Bone marrow (tissue), 2 donors: Measurements from ENCODE around the gene MEIOC.
"Not testable (repeated sequence)": the region's sequence is repeated elsewhere in the genome, so short reads cannot be mapped to it uniquely, and the experiment has no call there.

ENCODE experiments used
- DNase-seq, 2 donors: peaks; one replicate each; lab custom pipeline; 2025; lab: John Stamatoyannopoulos, UW

Gene MEIOC

DNA sequence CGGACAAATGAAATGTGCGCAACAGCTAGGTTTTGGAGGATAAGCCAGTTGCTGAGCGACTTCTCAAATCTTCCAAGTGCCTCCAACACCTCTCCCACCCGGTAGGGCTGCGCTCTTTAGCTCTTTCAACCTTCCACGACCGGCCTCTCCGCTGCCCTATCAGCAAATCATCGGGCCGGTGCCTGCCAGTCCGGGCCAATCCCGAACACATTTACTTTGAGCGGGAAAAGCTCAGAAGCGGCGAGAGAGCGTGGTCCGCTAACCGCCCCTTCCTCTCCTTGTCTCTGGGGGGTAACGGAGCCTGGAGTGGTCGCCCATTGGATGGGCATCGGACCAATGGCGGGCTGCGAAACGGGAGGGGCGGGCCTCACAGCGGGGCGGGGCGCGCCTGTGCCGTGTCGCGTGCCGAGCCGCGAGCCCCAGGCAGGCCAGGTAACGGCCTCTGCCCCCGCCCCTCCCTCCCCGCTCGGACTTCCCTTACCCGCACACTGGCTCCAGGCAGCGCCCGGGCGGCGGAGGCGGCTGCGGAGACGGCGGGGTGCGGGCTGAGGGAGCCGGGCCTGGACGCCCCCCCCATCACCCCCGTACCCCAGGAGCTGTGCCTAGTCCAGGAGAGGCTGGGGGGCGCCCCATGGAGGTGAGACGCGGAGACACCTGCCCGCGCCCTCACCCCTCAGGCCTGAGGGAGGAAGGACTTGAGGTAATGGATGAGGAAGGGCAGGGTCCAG, at the start of gene MEIOC:
Gene MEIOC, plus strand, starts transcription at position 486 of the 728 bp plus-strand sequence. Its CDS starts 146 bp downstream, at position 632.
- DNase-seq: no peak

GRCh38 chr17:44606658-44607057, 49.6 kb upstream of the MEIOC start:
- no peak for DNase-seq

GRCh38 chr17:44607836-44608690, 48.2 kb upstream of the MEIOC start:
- no peak for DNase-seq

- DNase-seq: no peak
These were observed 47.4 kb upstream of the MEIOC start for GRCh38 chr17:44608727-44609435.

- DNase-seq: no peak
These were observed 45.9 kb upstream of the MEIOC start for GRCh38 chr17:44610331-44610730.

DNA sequence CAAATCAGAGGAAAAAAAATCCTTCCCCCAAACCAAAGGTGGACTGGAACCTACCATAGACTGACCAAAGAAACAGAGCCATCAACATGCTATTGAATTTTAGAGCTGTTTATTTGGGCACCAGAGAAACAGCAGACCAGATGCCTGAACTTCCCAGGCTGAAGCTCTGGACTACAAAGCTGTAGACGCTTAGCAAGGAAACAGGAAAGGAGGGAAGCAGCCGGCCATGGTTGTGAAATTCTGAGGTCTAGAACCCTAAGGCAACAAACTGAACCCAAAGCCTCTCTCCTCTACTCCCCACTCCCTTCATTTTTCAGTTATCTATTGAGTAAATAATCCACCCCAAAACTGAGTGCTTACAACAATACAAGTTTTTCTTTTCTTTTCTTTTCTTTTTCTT, 45.4 kb upstream of the MEIOC start:
- DNase-seq: peak in 1 of 2 donors; percentile 86

DNA sequence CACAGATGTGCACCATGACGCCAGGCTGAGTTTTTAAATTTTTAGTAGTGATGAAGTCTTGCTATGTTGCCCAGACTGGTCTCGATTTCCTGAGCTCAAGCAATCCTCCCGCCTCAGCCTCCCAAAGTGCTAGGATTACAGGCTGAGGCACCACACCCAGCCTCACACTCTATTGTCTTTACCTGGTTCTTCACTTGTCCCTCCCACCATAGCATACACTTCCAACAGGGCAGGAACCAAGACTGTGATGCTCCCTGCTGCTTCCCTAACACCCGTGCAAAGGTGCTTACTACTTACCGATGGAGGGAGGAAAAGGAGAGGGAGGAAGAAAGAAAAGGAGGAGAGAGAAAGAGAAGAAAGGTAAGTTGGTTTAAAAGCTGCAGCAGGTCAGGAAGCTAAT, 41.4 kb upstream of the MEIOC start:
- no peak for DNase-seq

GRCh38 chr17:44618652-44619051, 37.6 kb upstream of the MEIOC start:
- not testable (repeated sequence) for DNase-seq

GRCh38 chr17:44623070-44623725, 33.1 kb upstream of the MEIOC start:
- DNase-seq: no peak

DNA sequence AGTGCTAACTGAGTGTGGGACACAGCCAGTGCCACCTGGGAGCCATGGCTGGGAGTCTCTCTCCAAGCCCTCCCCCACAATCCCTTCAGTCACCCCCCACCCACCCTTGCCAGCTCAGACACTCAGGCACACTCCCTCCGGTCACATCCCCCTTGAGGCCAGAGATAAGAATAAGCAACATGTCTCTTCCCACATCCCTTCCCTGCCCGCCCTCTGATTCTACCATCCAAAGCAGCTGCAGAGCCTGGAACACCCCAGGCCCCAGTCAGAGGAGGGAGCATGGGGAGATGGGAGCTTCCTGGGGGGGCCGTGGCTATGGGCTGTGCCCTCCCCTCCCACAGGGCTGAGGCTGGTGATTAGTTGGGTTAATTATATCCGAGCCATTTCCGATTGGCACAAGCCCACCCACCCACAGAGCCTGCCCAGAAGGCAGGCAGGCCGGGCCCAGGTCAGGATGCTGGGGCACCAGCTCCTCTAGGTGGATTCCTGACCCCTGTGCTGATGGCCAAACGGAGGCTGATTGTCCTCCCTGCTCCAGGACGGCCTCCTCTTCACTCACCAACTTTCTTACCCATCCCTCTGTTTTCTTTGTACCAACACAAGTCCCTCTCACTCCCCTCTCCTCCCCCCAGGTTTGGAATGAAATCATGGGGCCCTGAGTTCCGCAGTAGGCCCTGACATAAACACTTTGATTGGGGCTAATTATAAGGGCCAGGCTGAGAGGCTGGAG, 28.6 kb upstream of the MEIOC start:
- DNase-seq: no peak

DNA sequence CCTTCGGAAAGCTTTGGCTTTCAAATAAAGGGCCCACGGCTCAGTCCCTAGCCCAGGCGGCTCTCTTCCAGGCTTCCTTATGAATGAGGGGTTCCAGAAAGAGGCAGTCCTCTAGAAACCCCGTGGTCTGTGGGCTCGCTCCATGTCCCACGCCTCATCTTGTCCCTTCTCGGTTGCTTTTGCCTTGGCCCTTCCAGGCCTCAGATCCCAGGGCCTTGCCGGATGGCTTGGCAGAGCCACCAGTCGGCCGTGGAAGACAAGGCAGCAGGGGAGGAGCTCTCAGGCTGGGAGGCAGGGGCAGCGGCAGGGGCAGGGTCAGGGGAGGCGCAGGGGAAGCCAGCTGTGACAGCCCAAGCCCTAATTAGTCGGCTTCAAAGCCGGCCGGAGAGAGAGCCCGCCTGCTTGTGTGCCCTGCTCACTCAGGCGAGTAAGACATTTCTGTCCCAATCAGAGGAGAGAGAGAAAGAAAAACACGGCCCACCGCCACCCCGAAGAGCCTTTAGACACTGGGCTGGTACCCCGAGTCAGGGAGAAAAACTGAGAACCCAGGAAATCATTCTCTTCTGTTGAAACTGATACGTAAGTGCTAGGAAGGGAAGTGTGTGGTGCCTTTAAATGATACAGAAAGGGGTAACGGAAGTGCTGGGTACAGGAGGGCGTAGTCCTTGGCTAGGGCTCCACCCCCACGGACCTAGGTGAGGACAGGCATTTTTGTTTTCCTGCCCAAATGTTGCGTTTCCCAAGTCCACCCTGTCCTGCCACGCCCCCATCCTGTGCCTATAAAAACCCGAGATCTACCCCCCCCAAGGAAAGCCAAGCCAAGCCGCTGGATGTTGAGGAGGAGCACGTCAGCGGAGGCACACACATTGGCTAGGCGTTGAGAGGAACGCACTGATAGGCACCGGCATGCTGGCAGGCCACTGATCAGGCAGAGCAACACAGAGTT, 27.8 kb upstream of the MEIOC start:
- peak in 1 of 2 donors; percentile 30 for DNase-seq

DNA sequence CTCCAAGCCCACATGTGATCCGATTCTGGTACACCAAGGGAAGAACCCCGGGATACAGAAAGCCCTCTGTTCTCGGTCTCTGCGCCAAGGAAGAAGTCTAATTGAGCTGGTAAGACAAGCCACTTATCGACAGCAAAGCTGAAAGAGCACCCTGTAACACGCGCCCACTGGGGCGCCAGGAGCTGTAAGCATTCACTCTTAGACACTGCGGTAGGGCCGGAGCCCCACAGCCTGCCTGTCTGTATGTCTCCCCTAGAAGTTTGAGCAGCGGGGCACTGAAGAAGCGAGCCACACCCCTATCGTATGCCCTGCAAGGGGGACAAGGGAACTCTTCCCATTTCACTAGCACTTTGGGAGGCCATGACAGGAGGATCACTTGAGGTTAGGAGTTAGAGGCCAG, 27.0 kb upstream of the MEIOC start:
- DNase-seq: no peak

DNA sequence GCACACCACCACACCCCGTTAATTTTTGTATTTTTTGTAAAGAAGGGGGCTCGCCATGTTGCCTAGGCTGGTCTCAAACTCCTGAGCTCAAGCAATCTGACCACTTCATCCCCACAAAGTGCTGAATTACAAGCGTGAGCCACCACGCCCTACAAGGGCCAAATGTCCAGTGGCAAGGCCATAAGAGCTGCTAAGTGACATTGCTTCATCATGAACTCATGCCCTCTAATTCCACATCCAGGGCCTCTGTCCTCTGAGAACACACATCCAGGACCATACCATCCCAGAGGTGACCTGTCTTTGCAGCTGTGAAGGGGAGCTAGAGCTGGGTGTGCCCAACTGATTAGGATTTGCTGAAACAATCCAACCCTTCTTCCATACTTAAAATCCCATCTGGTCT, 25.6 kb upstream of the MEIOC start:
- DNase-seq: no peak

DNA sequence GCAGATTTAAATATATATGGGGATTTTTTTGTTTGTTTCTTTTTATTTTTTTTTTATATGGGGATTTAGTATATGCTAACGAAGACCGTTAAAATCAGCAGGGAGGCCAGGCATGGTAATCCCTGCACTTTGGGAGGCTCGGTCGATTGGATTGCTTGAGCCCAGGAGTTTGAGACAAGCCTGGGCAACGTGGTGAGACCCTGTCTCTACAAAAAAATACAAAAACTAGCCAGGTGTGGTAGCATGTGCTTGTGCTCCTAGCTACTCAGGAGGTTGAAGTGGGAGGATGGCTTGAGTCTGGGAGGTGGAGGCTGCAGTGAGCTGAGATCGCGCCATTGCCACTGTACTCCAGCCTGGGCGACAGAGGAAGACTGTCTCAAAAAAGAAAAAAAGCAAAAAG, 22.3 kb upstream of the MEIOC start:
- DNase-seq: no peak

DNA sequence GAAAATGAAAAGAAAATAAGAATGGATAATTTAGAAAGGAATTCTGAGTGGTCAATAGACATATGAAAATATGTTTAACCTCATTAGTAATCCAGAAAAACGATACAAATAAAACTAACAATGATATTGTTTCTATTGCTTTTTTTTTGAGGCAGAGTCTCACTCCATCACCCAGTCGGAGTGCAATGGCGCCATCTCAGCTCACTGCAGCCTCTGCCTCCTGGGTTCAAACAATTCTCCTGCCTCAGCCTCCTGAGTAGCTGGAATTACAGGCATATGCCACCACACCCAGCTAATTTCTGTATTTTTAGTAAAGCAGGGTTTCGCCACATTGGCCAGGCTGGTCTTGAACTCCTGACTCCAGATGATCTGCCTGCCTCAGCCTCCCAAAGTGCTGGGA, 21.9 kb upstream of the MEIOC start:
- DNase-seq: not testable (repeated sequence)

- DNase-seq: peak in 1 of 2 donors; percentile 37
These were observed 19.7 kb upstream of the MEIOC start for GRCh38 chr17:44636562-44636961.

DNA sequence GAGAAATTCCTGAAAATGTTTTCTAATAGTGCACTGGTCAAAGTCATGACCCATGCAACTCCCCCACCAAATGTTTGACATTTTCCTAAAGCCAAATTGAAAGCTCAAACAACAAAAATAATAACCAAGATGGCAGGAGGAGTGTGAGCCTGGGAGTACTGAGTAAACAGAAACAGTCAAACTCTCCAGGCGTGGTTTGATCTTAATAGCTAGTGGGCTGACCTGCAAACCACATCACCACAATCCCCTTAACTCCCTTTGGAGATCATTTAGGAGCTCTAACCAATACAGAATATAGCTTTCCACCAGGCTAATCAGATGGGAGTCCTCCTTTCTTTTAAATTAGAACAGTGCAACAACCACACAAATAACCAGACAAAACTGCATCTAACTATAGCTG, 19.2 kb upstream of the MEIOC start:
- no peak for DNase-seq

DNA sequence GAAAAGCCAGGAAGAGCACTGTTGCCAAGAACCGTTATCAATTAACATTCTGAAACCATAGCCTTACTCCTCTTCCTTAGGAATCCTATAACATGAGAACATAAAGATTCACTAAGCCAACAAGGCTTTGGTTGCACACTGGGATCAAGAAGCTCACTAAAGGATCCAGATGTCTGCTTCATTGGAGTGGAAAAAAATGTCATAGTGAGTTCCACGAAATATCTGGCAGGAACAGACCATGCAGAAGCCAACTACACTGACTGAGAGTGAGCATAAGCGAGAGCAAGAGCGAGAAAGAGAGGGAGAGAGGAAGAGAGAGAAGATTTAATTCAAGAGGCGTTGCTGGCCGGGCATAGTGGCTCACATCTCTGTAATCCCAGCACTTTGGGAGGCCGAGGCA, 13.4 kb upstream of the MEIOC start:
- DNase-seq: no peak

- DNase-seq: no peak
These were observed 10.9 kb upstream of the MEIOC start for GRCh38 chr17:44645341-44645740.

DNA sequence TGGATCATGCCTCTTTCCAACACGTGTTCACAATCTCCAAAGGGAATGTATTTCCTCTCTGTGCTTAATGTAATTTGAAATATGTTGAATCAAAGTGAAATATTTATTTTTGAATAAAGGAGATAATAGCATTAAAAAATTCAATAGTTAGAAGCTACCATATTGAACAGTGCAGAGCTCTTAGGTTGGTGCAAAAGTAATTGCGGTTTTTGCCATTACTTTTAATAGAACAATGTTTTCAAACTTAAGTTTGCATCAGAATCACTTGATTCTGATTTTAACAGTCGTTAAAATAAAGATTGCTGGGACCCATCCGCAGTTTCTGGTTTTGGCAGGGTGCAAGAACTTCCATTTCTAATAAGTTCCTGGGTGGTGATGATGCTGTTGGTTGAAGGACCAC, 10.0 kb upstream of the MEIOC start:
- no peak for DNase-seq
